Prostate gland (tissue), 2 donors: Measurements from ENCODE around the gene MAML3.

Source experiments
- POLR2A ChIP-seq: fragments of 450-650 bp; IDR thresholded peaks from one replicate; pipeline ENCODE4 v1.6.1; 2016; ENCODE audit warnings: antibody characterized with exemption, mild to moderate bottlenecking
- TF ChIP-seq, protein P1 (sequence below), 4 experiments: fragments of 200-600 bp in 2 of 4; fragments of 450-650 bp in 2 of 4; sonication (generic) in 2 of 4; IDR thresholded peaks; 1 replicate in 3 of 4; 2 replicates in 1 of 4; pipeline ENCODE4 v1.5.1; 2016 to 2019; ENCODE audit warnings: antibody characterized with exemption in 4 of 4, mild to moderate bottlenecking in 2 of 4, moderate library complexity in 2 of 4

DNA sequence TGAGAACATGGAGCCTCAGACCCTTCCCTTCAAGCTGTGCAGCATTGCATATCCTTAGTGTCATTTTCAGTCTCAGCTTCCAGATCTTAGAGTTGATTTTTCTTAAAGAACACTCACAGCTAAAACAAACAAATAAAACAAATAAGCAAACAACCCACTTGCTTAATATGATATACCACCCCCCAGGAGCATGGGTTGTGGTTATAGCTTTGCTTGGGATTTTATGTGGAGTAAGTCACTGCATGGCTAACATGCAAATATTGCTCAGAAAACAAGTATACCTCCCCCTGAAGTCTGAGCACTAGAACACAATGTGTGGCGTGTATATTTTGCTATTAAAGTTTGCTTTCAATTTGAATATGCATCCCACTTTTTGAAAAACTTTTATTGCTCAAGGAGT, 409.8 kb downstream of the MAML3 start:
- TF ChIP-seq, protein P1, sequence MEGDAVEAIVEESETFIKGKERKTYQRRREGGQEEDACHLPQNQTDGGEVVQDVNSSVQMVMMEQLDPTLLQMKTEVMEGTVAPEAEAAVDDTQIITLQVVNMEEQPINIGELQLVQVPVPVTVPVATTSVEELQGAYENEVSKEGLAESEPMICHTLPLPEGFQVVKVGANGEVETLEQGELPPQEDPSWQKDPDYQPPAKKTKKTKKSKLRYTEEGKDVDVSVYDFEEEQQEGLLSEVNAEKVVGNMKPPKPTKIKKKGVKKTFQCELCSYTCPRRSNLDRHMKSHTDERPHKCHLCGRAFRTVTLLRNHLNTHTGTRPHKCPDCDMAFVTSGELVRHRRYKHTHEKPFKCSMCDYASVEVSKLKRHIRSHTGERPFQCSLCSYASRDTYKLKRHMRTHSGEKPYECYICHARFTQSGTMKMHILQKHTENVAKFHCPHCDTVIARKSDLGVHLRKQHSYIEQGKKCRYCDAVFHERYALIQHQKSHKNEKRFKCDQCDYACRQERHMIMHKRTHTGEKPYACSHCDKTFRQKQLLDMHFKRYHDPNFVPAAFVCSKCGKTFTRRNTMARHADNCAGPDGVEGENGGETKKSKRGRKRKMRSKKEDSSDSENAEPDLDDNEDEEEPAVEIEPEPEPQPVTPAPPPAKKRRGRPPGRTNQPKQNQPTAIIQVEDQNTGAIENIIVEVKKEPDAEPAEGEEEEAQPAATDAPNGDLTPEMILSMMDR (IDR thresholded peaks at IDR 0.05), result no peak
- TF ChIP-seq POLR2A, result no peak
